ENCODE measurements around the gene MAMDC4. TPM values are rescaled to one million over a fixed set of nuclear protein-coding genes. Genes with fewer than 3 reads are reported as not detected.

Gene MAMDC4
- total RNA-seq, 1 donor from 2014 or later = 7.7 TPM

DNA sequence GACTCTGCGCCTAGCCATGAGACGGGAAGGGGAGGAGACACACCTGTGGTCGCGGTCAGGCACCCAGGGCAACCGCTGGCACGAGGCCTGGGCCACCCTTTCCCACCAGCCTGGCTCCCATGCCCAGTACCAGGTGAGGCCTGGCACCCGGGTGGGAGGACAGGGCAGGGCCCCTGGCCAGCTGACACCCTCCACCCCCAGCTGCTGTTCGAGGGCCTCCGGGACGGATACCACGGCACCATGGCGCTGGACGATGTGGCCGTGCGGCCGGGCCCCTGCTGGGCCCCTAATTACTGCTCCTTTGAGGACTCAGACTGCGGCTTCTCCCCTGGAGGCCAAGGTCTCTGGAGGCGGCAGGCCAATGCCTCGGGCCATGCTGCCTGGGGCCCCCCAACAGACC, 5.0 kb downstream of the MAMDC4 start:
- Mint-ChIP-seq H3K9me3 (ENCODE audit: low read depth) (no peaks in the 10 kb centered on the region), H3K4me3 (ENCODE audit: unreplicated experiment) (no peak overlapping the region), H3K36me3 (ENCODE audit: low read depth) (no peaks in the 10 kb centered on the region), H3K27ac (ENCODE audit: unreplicated experiment) (no peak overlapping the region), H3K27me3 (ENCODE audit: low read depth) (no peaks in the 10 kb centered on the region), H3K4me1 (ENCODE audit: low read depth) (peaks cover 2% of the 10 kb centered on the region)
- TF ChIP-seq, protein P1, sequence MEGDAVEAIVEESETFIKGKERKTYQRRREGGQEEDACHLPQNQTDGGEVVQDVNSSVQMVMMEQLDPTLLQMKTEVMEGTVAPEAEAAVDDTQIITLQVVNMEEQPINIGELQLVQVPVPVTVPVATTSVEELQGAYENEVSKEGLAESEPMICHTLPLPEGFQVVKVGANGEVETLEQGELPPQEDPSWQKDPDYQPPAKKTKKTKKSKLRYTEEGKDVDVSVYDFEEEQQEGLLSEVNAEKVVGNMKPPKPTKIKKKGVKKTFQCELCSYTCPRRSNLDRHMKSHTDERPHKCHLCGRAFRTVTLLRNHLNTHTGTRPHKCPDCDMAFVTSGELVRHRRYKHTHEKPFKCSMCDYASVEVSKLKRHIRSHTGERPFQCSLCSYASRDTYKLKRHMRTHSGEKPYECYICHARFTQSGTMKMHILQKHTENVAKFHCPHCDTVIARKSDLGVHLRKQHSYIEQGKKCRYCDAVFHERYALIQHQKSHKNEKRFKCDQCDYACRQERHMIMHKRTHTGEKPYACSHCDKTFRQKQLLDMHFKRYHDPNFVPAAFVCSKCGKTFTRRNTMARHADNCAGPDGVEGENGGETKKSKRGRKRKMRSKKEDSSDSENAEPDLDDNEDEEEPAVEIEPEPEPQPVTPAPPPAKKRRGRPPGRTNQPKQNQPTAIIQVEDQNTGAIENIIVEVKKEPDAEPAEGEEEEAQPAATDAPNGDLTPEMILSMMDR (IDR thresholded peaks at IDR 0.05) = no peak
- DNase-seq (ENCODE audit: low spot score) = no peak

DNA sequence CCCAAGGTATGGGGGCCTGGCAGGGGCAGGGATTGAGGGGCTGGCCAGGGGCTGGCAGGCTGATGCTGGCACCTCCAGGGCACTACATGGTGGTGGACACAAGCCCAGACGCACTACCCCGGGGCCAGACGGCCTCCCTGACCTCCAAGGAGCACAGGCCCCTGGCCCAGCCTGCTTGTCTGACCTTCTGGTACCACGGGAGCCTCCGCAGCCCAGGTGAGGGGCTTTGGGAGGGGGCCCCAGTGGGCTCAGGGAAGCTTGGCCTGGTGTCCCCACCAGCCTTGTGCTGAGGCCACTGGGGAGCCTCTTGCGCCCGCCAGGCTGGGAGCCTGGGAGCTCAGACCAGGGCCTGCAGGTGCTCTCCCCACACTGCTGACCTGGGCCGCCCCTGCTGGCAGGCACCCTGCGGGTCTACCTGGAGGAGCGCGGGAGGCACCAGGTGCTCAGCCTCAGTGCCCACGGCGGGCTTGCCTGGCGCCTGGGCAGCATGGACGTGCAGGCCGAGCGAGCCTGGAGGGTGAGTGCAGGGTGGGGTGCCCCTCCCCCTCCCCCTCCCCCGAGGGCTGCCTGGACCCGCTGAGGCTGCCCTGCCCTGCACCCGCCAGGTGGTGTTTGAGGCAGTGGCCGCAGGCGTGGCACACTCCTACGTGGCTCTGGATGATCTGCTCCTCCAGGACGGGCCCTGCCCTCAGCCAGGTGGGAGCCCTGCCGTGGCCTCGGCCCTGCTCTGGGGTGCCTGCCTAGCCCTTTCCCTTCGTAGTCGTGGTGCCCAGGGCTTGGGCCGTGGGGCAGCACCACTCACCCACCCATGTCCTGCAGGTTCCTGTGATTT, 5.7 kb downstream of the MAMDC4 start:
- peaks cover 1% of the 10 kb centered on the region for H3K36me3 Mint-ChIP-seq (ENCODE audit: low read depth)
- H3K9me3 Mint-ChIP-seq (ENCODE audit: low read depth) = no peaks in the 10 kb centered on the region
- peaks cover 2% of the 10 kb centered on the region for H3K4me1 Mint-ChIP-seq (ENCODE audit: low read depth)
- H3K27ac Mint-ChIP-seq (ENCODE audit: unreplicated experiment) = no peak overlapping the region
- TF ChIP-seq, protein P1 (IDR thresholded peaks at IDR 0.05) = no peak
- H3K27me3 Mint-ChIP-seq (ENCODE audit: low read depth) = no peaks in the 10 kb centered on the region
- no peak for DNase-seq (ENCODE audit: low spot score)
- H3K4me3 Mint-ChIP-seq (ENCODE audit: unreplicated experiment) = no peak overlapping the region

DNA sequence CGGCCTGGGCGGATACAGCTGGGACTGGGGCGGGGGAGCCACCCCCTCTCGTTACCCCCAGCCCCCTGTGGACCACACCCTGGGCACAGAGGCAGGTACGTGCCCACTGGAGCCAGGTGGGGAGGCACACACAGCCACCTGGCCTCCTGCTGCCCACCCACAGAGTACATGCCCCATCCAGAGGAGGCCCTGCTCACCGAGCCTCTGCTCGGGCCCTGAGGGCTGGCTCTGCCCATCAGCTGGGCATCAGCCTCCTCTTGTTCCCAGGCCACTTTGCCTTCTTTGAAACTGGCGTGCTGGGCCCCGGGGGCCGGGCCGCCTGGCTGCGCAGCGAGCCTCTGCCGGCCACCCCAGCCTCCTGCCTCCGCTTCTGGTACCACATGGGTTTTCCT, 6.3 kb downstream of the MAMDC4 start:
- Mint-ChIP-seq H3K4me3 (ENCODE audit: unreplicated experiment) (no peak overlapping the region), H3K27ac (ENCODE audit: unreplicated experiment) (no peak overlapping the region), H3K9me3 (ENCODE audit: low read depth) (no peaks in the 10 kb centered on the region), H3K36me3 (ENCODE audit: low read depth) (peaks cover 3% of the 10 kb centered on the region), H3K4me1 (ENCODE audit: low read depth) (peaks cover 2% of the 10 kb centered on the region), H3K27me3 (ENCODE audit: low read depth) (no peaks in the 10 kb centered on the region)
- TF ChIP-seq, protein P1 (IDR thresholded peaks at IDR 0.05) = no peak
- DNase-seq (ENCODE audit: low spot score) = no peak

DNA sequence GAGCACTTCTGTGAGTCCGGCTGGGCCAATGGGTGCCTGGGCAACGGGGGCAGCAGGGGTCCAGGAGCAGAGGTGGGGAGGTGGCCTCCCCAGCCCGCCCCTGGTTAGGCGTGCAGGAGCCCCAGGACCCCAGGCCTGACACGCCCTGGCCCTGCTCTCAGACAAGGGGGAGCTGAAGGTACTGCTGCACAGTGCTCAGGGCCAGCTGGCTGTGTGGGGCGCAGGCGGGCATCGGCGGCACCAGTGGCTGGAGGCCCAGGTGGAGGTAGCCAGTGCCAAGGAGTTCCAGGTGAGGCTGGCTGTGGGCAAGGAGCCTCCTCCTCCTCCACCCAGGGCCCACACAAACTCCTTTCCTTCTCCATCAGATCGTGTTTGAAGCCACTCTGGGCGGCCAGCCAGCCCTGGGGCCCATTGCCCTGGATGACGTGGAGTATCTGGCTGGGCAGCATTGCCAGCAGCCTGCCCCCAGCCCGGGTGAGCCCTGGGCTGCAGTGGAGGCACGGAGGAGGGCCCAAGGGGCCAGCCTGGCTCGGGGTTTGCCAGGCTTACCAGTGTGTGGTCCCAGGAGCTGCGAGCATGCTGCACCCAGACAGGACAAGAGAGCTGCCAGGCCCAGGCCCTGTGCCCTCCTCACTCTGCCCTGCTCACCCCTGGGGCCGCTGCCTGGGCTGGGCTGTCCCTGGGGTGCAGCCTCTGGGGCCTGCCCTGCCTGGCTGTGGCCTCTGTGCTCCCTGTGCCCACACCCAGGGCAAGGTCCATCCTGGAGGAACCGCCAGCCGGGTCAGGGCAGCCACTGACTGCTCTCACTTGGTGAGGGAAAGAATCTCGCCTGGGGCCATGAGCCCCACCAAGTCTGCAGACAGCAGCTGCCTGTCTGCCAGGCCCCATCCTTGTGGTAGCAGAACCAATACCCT, 7.0 kb downstream of the MAMDC4 start:
- H3K27me3 Mint-ChIP-seq (ENCODE audit: low read depth) = no peaks in the 10 kb centered on the region
- TF ChIP-seq, protein P1 (IDR thresholded peaks at IDR 0.05) = no peak
- DNase-seq (ENCODE audit: low spot score) = peak; percentile 85
- H3K36me3 Mint-ChIP-seq (ENCODE audit: low read depth) = peaks cover 6% of the 10 kb centered on the region
- H3K9me3 Mint-ChIP-seq (ENCODE audit: low read depth) = no peaks in the 10 kb centered on the region
- H3K27ac Mint-ChIP-seq (ENCODE audit: unreplicated experiment) = peak overlapping the region; percentile 22
- H3K4me1 Mint-ChIP-seq (ENCODE audit: low read depth) = peaks cover 6% of the 10 kb centered on the region
- H3K4me3 Mint-ChIP-seq (ENCODE audit: unreplicated experiment) = no peak overlapping the region

DNA sequence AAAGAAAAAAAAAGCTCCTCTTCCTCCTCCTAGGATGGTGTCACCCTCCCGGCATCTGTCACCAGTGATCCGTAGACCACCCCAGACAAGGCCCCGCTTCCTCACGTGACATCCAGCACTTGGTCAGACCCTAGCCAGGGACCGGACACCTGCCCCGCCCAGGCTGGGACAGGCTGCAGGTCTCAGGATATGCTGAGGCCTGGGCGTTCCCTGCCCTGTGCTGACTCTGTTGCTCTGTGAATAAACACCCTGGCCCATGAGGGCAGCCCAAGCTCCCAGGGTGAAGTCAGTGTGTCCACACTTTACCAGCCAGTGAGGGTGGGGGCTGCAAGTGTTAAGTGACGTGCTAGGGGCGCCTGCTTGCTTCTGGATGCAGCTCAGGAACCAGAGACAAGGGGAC, 8.4 kb downstream of the MAMDC4 start:
- TF ChIP-seq, protein P1 (IDR thresholded peaks at IDR 0.05) = no peak
- no peak for DNase-seq (ENCODE audit: low spot score)
- peaks cover 6% of the 10 kb centered on the region for H3K36me3 Mint-ChIP-seq (ENCODE audit: low read depth)
- no peak overlapping the region for H3K4me3 Mint-ChIP-seq (ENCODE audit: unreplicated experiment)
- H3K4me1 Mint-ChIP-seq (ENCODE audit: low read depth) = peaks cover 14% of the 10 kb centered on the region
- no peaks in the 10 kb centered on the region for H3K27me3 Mint-ChIP-seq (ENCODE audit: low read depth)
- no peaks in the 10 kb centered on the region for H3K9me3 Mint-ChIP-seq (ENCODE audit: low read depth)
- H3K27ac Mint-ChIP-seq (ENCODE audit: unreplicated experiment) = peak overlapping the region; percentile 49

All from chondrocyte (in vitro differentiated cells).